ENCODE measurements around the gene EMX1. TPM values are rescaled to one million over a fixed set of nuclear protein-coding genes. Genes with fewer than 3 reads are reported as not detected.

EMX1 gene
- total and polyA plus RNA-seq, 2 of the 13 experiments (the other 11 are each of a cell fraction or from before 2014, with no cell fraction given) = 0.62 to 4.9 TPM

DNA sequence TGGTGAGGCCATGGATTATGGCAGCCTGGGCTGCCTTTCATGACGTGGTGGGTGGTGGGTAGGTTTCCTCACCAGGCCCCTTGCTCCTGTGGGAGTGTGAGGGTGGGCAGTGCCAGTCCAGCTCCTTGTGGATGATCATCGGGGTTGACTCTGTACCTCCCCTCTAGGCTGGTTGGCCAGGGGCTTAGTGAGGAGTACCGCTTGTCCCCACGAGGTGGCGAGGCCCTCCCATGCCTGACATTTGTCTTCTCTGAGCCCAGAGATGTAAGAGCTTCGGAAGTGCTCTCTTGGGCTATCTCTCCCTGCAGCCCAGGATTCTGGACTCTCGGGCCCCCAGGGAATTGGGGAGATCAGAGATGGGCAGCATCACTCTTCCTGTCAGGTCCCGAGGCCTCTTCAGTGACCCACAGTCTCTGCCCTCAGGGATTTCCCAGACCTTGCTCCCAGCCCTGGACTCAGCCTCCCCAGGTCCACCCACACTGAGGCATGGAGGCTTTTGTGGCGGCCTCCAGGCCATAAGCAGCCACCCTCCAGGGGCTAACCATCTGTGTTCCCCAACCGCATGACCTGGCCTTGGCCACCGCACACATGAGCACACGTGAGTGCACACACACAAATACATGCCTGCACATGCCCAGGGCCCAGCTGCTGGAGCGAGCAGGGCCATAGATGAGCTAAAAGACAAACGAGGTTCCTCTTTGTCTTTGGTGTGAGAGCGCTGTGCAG lies 23.6 kb upstream of the EMX1 start (continued):
- TF ChIP-seq HMGXB4 (CRISPR knock-in tag; IDR thresholded peaks at IDR 0.05; ENCODE audit: borderline replicate concordance in 1 of 2, low read depth in 1 of 2) = 0 out of 4 replicates have a peak, but pooled peaks have one; percentile 29 to 55
- TF ChIP-seq PCBP2 (optimal IDR thresholded peaks at IDR 0.05; ENCODE audit: low read depth, low read length, poor library complexity, severe bottlenecking) = no peak
- TF ChIP-seq ZNF788 (CRISPR knock-in tag; IDR thresholded peaks at IDR 0.05; ENCODE audit: borderline replicate concordance) = 0 out of 2 replicates have a peak, but pooled peaks have one; percentile 22
- TF ChIP-seq ZBTB34 (CRISPR knock-in tag; IDR thresholded peaks at IDR 0.05) = no peak
- no peak for TF ChIP-seq POLR2A (IDR thresholded peaks at IDR 0.05; ENCODE audit: insufficient read depth in 1 of 2, low read depth in 2 of 2, low read length in 2 of 2)
- no peak for TF ChIP-seq CBX2 (IDR thresholded peaks at IDR 0.05; ENCODE audit: low read depth, low read length)
- TF ChIP-seq CBX2 (CRISPR knock-in tag; IDR thresholded peaks at IDR 0.05; ENCODE audit: low read depth) = 0 out of 2 replicates have a peak, but pooled peaks have one; percentile 48
- TF ChIP-seq ZSCAN21 (CRISPR knock-in tag; IDR thresholded peaks at IDR 0.05; ENCODE audit: borderline replicate concordance) = peak; percentile 58; the same call in 1 of the 2 replicates
- TF ChIP-seq, protein P1, sequence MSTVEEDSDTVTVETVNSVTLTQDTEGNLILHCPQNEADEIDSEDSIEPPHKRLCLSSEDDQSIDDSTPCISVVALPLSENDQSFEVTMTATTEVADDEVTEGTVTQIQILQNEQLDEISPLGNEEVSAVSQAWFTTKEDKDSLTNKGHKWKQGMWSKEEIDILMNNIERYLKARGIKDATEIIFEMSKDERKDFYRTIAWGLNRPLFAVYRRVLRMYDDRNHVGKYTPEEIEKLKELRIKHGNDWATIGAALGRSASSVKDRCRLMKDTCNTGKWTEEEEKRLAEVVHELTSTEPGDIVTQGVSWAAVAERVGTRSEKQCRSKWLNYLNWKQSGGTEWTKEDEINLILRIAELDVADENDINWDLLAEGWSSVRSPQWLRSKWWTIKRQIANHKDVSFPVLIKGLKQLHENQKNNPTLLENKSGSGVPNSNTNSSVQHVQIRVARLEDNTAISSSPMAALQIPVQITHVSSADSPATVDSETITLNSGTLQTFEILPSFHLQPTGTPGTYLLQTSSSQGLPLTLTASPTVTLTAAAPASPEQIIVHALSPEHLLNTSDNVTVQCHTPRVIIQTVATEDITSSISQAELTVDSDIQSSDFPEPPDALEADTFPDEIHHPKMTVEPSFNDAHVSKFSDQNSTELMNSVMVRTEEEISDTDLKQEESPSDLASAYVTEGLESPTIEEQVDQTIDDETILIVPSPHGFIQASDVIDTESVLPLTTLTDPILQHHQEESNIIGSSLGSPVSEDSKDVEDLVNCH (CRISPR knock-in tag; IDR thresholded peaks at IDR 0.05) = no peak
- TF ChIP-seq RBM39 (IDR thresholded peaks at IDR 0.05; ENCODE audit: low read depth, low read length, poor library complexity, severe bottlenecking) = peak; percentile 61
- no peak for TF ChIP-seq SCMH1 (CRISPR knock-in tag; IDR thresholded peaks at IDR 0.05; ENCODE audit: borderline replicate concordance)
- TF ChIP-seq ARID4A (CRISPR knock-in tag; IDR thresholded peaks at IDR 0.05; ENCODE audit: borderline replicate concordance) = peak; percentile 31; the same call in 1 of the 2 replicates
- TF ChIP-seq NR2F6 (IDR thresholded peaks at IDR 0.05) = no peak
- peak; percentile 16; the same call in 1 of the 2 replicates for TF ChIP-seq NR2F6 (CRISPR knock-in tag; IDR thresholded peaks at IDR 0.05)
- no peak for TF ChIP-seq TP53 (CRISPR knock-in tag; conservative IDR thresholded peaks at IDR 0.05)
- peak; percentile 40; the same call in 1 of the 2 replicates for TF ChIP-seq CEBPG (CRISPR knock-in tag; IDR thresholded peaks at IDR 0.05)
- no peak for TF ChIP-seq ZNF660 (CRISPR knock-in tag; IDR thresholded peaks at IDR 0.05; ENCODE audit: borderline replicate concordance, low read depth)
- no peak for TF ChIP-seq ZNF326 (CRISPR knock-in tag; IDR thresholded peaks at IDR 0.05; ENCODE audit: borderline replicate concordance)
- no peak for TF ChIP-seq FOXA1 (IDR thresholded peaks at IDR 0.05)
- 0 out of 2 replicates have a peak, but pooled peaks have one; percentile 8 for TF ChIP-seq FOXA1 (CRISPR knock-in tag; IDR thresholded peaks at IDR 0.05)

Data from HepG2 (cell line).